ENCODE results near the gene FSIP1.

GRCh38 chr15:39564972-39565665 is 217.5 kb downstream of the FSIP1 start:
- TF ChIP-seq, protein P1, sequence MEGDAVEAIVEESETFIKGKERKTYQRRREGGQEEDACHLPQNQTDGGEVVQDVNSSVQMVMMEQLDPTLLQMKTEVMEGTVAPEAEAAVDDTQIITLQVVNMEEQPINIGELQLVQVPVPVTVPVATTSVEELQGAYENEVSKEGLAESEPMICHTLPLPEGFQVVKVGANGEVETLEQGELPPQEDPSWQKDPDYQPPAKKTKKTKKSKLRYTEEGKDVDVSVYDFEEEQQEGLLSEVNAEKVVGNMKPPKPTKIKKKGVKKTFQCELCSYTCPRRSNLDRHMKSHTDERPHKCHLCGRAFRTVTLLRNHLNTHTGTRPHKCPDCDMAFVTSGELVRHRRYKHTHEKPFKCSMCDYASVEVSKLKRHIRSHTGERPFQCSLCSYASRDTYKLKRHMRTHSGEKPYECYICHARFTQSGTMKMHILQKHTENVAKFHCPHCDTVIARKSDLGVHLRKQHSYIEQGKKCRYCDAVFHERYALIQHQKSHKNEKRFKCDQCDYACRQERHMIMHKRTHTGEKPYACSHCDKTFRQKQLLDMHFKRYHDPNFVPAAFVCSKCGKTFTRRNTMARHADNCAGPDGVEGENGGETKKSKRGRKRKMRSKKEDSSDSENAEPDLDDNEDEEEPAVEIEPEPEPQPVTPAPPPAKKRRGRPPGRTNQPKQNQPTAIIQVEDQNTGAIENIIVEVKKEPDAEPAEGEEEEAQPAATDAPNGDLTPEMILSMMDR (IDR thresholded peaks at IDR 0.05): no peak
- TF ChIP-seq EZH2 (IDR thresholded peaks at IDR 0.05) (no peak), EZH2phosphoT487 (IDR thresholded peaks at IDR 0.05) (no peak)

All from neural progenitor cell (in vitro differentiated cells).